NCI-H460 (cell line): ENCODE measurements around the gene DOCK9. TPM values are rescaled to one million over a fixed set of nuclear protein-coding genes. Genes with fewer than 3 reads are reported as not detected.

ENCODE experiments used
- DNase-seq: peaks from one replicate; pipeline ENCODE4 v3.0.0-alpha.2; 2016; ENCODE audit warnings: low read depth; ENCODE audit errors: extremely low read depth
- total RNA-seq: library from RNA; depleted of rRNA; stranded (reverse); fragments of >200 nt; shearing (Covaris generic); gene quantifications from 2 replicates; pipeline ENCODE4 v1.2.3, GENCODE V29; 2014

DOCK9 gene
- total RNA-seq, 1 experiment from 2014 or later = 11.5 TPM

GRCh38 chr13:98979012-98979660 lies 1.3 kb upstream of the DOCK9 start:
- no peak for DNase-seq

DNA sequence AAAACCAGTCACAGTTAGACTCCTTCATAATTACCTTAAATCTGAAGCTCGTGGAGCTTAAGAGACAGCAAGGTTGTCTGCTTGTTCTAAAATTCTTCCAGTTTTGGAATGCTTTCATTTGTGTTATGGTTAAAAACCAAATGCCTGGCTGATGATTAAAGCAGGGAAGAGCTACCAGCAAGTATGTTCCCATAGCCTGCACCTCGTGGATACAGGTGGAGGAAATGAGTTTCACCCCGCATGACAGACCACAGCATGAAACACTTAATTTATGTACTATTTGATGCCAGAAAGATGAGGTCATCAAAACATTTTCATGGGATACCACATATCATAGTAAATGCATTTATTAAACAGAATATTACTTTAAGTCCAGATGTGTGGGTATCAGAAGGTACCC lies 416 bp upstream of the DOCK9 start:
- no peak for DNase-seq

- DNase-seq = no peak
These were observed 923 bp downstream of the DOCK9 start for GRCh38 chr13:98976941-98977340.

DNA sequence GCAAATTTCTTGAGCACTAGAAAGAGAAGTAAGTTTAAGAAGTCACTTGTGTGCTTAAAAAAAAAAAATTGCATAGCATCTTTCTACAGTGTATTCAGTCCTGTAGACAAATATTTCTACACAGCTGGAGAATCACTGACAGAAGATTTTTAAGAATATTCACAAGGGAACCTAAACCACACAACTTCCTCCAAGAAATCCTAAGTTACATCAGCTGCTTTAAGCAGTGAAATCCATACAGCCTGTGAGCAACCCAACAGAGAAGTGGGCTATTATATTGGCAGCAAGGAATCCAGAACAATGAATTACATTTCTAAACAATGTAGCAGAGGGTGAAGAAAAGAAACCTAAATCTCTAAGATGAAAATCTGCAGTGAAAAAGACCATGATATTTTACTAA lies 1.5 kb downstream of the DOCK9 start:
- no peak for DNase-seq

DNA sequence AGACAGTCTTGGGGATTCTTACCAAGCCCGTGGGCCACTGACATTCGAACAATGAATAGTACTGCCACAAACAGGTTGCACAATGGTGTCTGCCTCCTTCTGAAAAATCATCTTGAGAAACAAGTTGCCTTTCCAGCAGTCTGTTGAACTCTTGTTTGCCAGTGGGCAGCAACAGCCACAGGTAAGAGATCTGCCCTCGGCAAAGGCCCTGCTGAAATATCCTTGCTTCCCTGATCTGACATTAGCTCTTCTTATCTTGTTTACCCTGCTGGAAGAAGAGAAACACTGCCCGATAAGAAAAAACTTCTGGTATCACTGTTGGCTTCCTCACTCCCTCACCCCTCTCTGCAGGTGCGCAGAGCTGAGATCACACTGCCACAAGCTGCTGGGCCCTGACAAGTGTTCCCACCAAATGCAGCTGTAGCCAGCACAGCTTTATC lies 2.0 kb downstream of the DOCK9 start:
- DNase-seq = no peak

- no peak for DNase-seq
These were observed 3.8 kb downstream of the DOCK9 start for GRCh38 chr13:98974053-98974452.

DNA sequence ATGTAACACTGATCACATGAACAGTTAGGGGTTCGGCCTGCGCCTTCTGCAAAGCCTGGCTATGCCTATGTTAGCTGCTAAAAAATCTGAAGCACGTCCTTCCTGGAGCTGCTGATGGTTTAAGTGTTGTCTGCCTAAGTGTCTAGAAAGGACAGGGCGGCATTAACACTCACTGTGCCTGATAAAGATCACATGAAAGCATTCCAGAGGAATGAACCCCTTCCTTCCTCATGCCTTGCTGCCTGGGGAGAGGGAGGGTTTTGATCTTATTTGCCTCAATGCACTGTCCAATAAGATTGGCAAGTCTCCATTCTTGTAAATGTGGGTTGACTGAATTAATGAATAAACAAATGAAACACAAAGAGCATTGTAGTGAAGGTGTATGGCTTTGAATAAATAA lies 5.2 kb downstream of the DOCK9 start:
- no peak for DNase-seq

- DNase-seq = no peak
These were observed 5.8 kb downstream of the DOCK9 start for GRCh38 chr13:98972059-98972458.

- no peak for DNase-seq
These were observed 7.5 kb downstream of the DOCK9 start for GRCh38 chr13:98970330-98970729.

GRCh38 chr13:98967491-98967890 lies 10.4 kb downstream of the DOCK9 start:
- DNase-seq = no peak

GRCh38 chr13:98966019-98966418 lies 11.8 kb downstream of the DOCK9 start:
- no peak for DNase-seq

DNA sequence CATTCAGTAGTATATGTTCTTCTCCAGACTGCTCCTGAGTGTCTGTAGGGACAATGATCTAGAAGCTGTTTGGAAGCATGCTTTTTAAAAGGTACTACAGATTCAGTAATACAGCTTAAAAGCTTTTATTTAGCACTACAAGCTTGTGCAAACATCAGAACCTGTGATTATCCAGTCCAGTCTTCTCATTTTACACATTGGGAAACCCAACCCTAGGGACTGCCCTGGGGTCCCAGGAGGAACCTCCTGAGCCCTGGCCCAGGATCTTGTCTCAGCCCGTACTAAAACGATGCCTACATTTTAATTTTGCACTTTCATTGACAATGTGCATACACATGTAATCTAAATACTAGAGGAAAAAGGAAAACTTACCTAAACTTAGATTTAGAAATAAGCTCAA lies 12.5 kb downstream of the DOCK9 start:
- DNase-seq = no peak

- no peak for DNase-seq
These were observed 13.9 kb downstream of the DOCK9 start for GRCh38 chr13:98963917-98964316.

- DNase-seq = no peak
These were observed 14.8 kb downstream of the DOCK9 start for GRCh38 chr13:98962901-98963590.

DNA sequence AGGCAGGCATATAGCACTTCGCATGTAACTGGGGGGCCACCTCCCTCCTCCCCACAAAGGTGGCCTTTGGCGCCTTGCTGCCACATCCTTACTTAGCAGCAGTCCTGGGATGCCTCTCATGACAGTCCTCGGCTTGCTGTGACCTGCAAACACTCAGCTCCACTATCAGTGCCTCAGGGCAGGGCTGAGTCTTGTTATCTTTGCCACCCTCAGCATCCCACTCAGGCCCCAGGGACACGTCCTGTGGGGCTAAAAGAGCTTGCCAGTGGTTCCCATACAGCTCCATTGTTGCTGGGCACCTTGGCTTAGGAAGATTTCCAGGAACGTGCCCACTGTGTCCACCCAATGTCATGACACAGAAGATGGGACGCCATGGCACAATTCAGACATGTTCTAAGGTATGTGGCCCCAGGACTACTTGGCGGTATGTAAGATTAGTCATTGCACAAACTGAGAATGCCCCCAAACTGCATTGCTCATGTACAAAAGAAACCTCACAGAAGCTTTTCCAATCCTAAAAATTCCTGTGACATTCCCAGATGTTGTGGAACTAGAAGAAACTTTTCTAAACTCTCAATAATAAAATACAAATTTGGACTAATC lies 16.3 kb downstream of the DOCK9 start:
- no peak for DNase-seq

- DNase-seq = no peak
These were observed 17.0 kb downstream of the DOCK9 start for GRCh38 chr13:98960606-98961502.

- DNase-seq = no peak
These were observed 17.9 kb downstream of the DOCK9 start for GRCh38 chr13:98959786-98960605.

- DNase-seq = no peak
These were observed 18.6 kb downstream of the DOCK9 start for GRCh38 chr13:98959291-98959690.

DNA sequence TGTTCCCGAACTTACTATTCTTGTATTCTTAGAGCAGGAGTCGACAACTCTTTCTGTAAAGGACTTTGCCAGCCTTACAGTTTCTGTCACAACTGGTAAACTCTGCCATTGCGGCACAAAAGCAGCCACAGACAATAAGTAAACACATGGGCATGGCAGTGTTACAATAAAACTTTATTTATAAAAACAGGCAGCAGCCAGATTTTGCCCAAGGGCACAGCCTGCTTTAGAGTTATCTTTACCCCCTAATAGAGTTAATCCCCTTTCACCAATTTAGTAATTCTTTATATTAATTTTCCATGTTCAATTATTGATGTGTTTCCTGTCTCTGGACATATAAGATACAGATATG lies 19.4 kb downstream of the DOCK9 start:
- DNase-seq = no peak

DNA sequence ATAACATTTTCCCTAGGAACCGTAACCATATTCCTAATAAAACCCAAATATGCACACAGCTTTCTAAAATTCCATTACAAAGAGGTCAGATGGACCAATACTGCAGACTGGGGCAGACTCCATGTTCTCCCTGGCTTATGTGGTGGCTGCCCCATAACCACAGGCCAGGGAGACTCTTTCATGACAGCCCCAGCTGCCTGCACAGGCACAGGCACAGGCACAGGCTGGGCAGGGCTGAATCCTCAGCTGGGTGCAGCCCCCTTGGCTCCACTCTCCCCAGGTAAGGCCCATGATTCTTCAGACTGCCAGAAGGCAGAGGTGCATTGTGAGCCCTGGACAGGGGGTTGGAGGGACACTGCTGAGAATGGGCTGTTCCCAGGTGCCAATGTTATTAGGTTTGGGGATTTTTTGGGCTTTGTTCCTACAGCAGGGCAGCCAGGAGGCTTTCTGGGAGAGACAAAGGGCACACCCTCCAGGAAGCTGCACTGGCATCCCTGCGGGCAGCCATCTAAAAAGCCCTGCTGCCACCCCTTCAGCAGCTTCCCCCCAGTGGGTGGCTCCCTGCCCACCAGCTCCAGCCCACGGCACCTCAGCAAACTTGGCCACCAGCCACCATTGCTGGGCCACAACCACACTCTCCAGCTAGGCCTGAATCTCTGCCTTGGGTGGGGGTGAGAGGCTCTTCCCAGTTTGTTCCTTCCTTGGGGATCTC lies 20.0 kb downstream of the DOCK9 start:
- no peak for DNase-seq
